ENCODE measurements around the gene SPINDOC. TPM values are rescaled to one million over a fixed set of nuclear protein-coding genes. Genes with fewer than 3 reads are reported as not detected.

Gene SPINDOC
- total and polyA plus RNA-seq, 4 donors: 7.1 to 20.6 (median 15.5) TPM

- Histone ChIP-seq H3K4me1 (ENCODE audit: control insufficient read depth in 1 of 2, insufficient read depth in 2 of 2, low read length in 2 of 2) (no peaks in the 10 kb centered on the region), H3K9me3 (ENCODE audit: control insufficient read depth, low read length) (no peaks in the 10 kb centered on the region), H3K4me3 (ENCODE audit: low read length in 2 of 2) (no peak overlapping the region), H3K36me3 (ENCODE audit: control insufficient read depth in 1 of 2, insufficient read depth in 2 of 2, low read length in 1 of 2) (no peaks in the 10 kb centered on the region), H3K27ac (ENCODE audit: low read depth in 1 of 2, low read length in 2 of 2) (no peak overlapping the region), H3K27me3 (ENCODE audit: control insufficient read depth in 1 of 2, insufficient read depth in 2 of 2, low read length in 1 of 2) (no peaks in the 10 kb centered on the region)
- DNase-seq (peak; percentile 67 to 76), ATAC-seq (ENCODE audit: low FRiP score) (no peak)
- WGBS, 2 donors: 49 to 58% methylated on average over 4 of the region's 4 CpGs
- intact Hi-C loops (cut with DNase I): no loop called here
These were observed 53.0 kb downstream of the SPINDOC start for GRCh38 chr11:63866211-63866610.

- no peaks in the 10 kb centered on the region for H3K36me3 ChIP-seq (ENCODE audit: control insufficient read depth in 1 of 2, insufficient read depth in 2 of 2, low read length in 1 of 2)
- WGBS, 2 donors: 95 to 97% methylated on average over 4 of the region's 4 CpGs
- peak in 1 of 2 donors; percentile 23 for DNase-seq
- H3K27me3 ChIP-seq (ENCODE audit: control insufficient read depth in 1 of 2, insufficient read depth in 2 of 2, low read length in 1 of 2): no peaks in the 10 kb centered on the region
- no peaks in the 10 kb centered on the region for H3K4me1 ChIP-seq (ENCODE audit: control insufficient read depth in 1 of 2, insufficient read depth in 2 of 2, low read length in 2 of 2)
- no peak for ATAC-seq (ENCODE audit: low FRiP score)
- no peak overlapping the region for H3K4me3 ChIP-seq (ENCODE audit: low read length in 2 of 2)
- intact Hi-C loops (cut with DNase I): no loop called here
- H3K27ac ChIP-seq (ENCODE audit: low read depth in 1 of 2, low read length in 2 of 2): no peak overlapping the region
- H3K9me3 ChIP-seq (ENCODE audit: control insufficient read depth, low read length): no peaks in the 10 kb centered on the region
These were observed 54.3 kb downstream of the SPINDOC start for GRCh38 chr11:63867511-63867910.

- H3K27ac ChIP-seq (ENCODE audit: low read depth in 1 of 2, low read length in 2 of 2): no peak overlapping the region
- 31 to 42% methylated on average over 9 of the region's 9 CpGs for WGBS, 2 donors
- intact Hi-C loops (cut with DNase I): no loop called here
- DNase-seq: peak in 1 of 2 donors; percentile 20
- no peaks in the 10 kb centered on the region for H3K9me3 ChIP-seq (ENCODE audit: control insufficient read depth, low read length)
- H3K4me1 ChIP-seq (ENCODE audit: control insufficient read depth in 1 of 2, insufficient read depth in 2 of 2, low read length in 2 of 2): no peaks in the 10 kb centered on the region
- H3K36me3 ChIP-seq (ENCODE audit: control insufficient read depth in 1 of 2, insufficient read depth in 2 of 2, low read length in 1 of 2): no peaks in the 10 kb centered on the region
- H3K27me3 ChIP-seq (ENCODE audit: control insufficient read depth in 1 of 2, insufficient read depth in 2 of 2, low read length in 1 of 2): no peaks in the 10 kb centered on the region
- no peak for ATAC-seq (ENCODE audit: low FRiP score)
- H3K4me3 ChIP-seq (ENCODE audit: low read length in 2 of 2): no peak overlapping the region
These were observed 55.3 kb downstream of the SPINDOC start for GRCh38 chr11:63868399-63869064.

GRCh38 chr11:63869171-63869591 lies 55.9 kb downstream of the SPINDOC start:
- peak in 1 of 2 donors; percentile 35 for DNase-seq

GRCh38 chr11:63869683-63870082 lies 56.4 kb downstream of the SPINDOC start:
- Histone ChIP-seq H3K27me3 (ENCODE audit: control insufficient read depth in 1 of 2, insufficient read depth in 2 of 2, low read length in 1 of 2) (no peaks in the 10 kb centered on the region), H3K27ac (ENCODE audit: low read depth in 1 of 2, low read length in 2 of 2) (no peak overlapping the region), H3K4me1 (ENCODE audit: control insufficient read depth in 1 of 2, insufficient read depth in 2 of 2, low read length in 2 of 2) (peaks cover 0 to 3% of the 10 kb centered on the region in 2 donors), H3K4me3 (ENCODE audit: low read length in 2 of 2) (no peak overlapping the region), H3K9me3 (ENCODE audit: control insufficient read depth, low read length) (no peaks in the 10 kb centered on the region), H3K36me3 (ENCODE audit: control insufficient read depth in 1 of 2, insufficient read depth in 2 of 2, low read length in 1 of 2) (peaks cover 0 to 2% of the 10 kb centered on the region in 2 donors)
- intact Hi-C loops (cut with DNase I): loop anchor here in 1 of 2 donors (5.0 kb wide), 2 partner anchors 32 to 48 kb away; partner anchors contain the start of genes MARK2 and RCOR2
- 82 to 85% methylated on average over 8 of the region's 8 CpGs for WGBS, 2 donors
- ATAC-seq (ENCODE audit: low FRiP score): no peak
- DNase-seq: peak in 1 of 2 donors; percentile 49

More at GRCh38 chr11:63869171-63869591, 55.9 kb downstream of the SPINDOC start:
- H3K27me3 ChIP-seq (ENCODE audit: control insufficient read depth in 1 of 2, insufficient read depth in 2 of 2, low read length in 1 of 2): no peaks in the 10 kb centered on the region
- no peaks in the 10 kb centered on the region for H3K9me3 ChIP-seq (ENCODE audit: control insufficient read depth, low read length)
- no peaks in the 10 kb centered on the region for H3K4me1 ChIP-seq (ENCODE audit: control insufficient read depth in 1 of 2, insufficient read depth in 2 of 2, low read length in 2 of 2)
- no peak for ATAC-seq (ENCODE audit: low FRiP score)
- no peak overlapping the region for H3K27ac ChIP-seq (ENCODE audit: low read depth in 1 of 2, low read length in 2 of 2)
- intact Hi-C loops (cut with DNase I): no loop called here
- H3K4me3 ChIP-seq (ENCODE audit: low read length in 2 of 2): no peak overlapping the region
- no peaks in the 10 kb centered on the region for H3K36me3 ChIP-seq (ENCODE audit: control insufficient read depth in 1 of 2, insufficient read depth in 2 of 2, low read length in 1 of 2)
- WGBS, 2 donors: 85 to 89% methylated on average over 7 of the region's 7 CpGs

- no peaks in the 10 kb centered on the region for H3K9me3 ChIP-seq (ENCODE audit: control insufficient read depth, low read length)
- 37% methylated on average over 14 of the region's 14 CpGs for WGBS, 2 donors
- no peak overlapping the region for H3K4me3 ChIP-seq (ENCODE audit: low read length in 2 of 2)
- DNase-seq (peak in 1 of 2 donors; percentile 39), ATAC-seq (ENCODE audit: low FRiP score) (no peak)
- no peaks in the 10 kb centered on the region for H3K27me3 ChIP-seq (ENCODE audit: control insufficient read depth in 1 of 2, insufficient read depth in 2 of 2, low read length in 1 of 2)
- H3K27ac ChIP-seq (ENCODE audit: low read depth in 1 of 2, low read length in 2 of 2): peak overlapping the region in 1 of 2 donors; percentile 1
- peaks cover 0 to 2% of the 10 kb centered on the region in 2 donors for H3K36me3 ChIP-seq (ENCODE audit: control insufficient read depth in 1 of 2, insufficient read depth in 2 of 2, low read length in 1 of 2)
- H3K4me1 ChIP-seq (ENCODE audit: control insufficient read depth in 1 of 2, insufficient read depth in 2 of 2, low read length in 2 of 2): peaks cover 0 to 4% of the 10 kb centered on the region in 2 donors
- intact Hi-C loops (cut with DNase I): loop anchor here in 1 of 2 donors (5.0 kb wide), 2 partner anchors 33 to 47 kb away; partner anchors contain the start of genes MARK2 and RCOR2
These were observed 57.3 kb downstream of the SPINDOC start for GRCh38 chr11:63870351-63871140.

GRCh38 chr11:63871962-63872799 lies 58.9 kb downstream of the SPINDOC start:
- peak; percentile 93 for ATAC-seq (ENCODE audit: low FRiP score)
- Histone ChIP-seq H3K27ac (ENCODE audit: low read depth in 1 of 2, low read length in 2 of 2) (peak overlapping the region in 1 of 2 donors; percentile 82), H3K4me1 (ENCODE audit: control insufficient read depth in 1 of 2, insufficient read depth in 2 of 2, low read length in 2 of 2) (peaks cover 0 to 4% of the 10 kb centered on the region in 2 donors), H3K4me3 (ENCODE audit: low read length in 2 of 2) (no peak overlapping the region), H3K9me3 (ENCODE audit: control insufficient read depth, low read length) (no peaks in the 10 kb centered on the region), H3K27me3 (ENCODE audit: control insufficient read depth in 1 of 2, insufficient read depth in 2 of 2, low read length in 1 of 2) (no peaks in the 10 kb centered on the region), H3K36me3 (ENCODE audit: control insufficient read depth in 1 of 2, insufficient read depth in 2 of 2, low read length in 1 of 2) (peaks cover 0 to 4% of the 10 kb centered on the region in 2 donors)
- DNase-seq: peak; percentile 81 to 91
- intact Hi-C loops (cut with DNase I): loop anchor here in 1 of 2 donors (5.0 kb wide), 2 partner anchors 35 to 45 kb away; partner anchors contain the start of genes MARK2 and RCOR2
- WGBS, 2 donors: 2 to 4% methylated on average over 11 of the region's 11 CpGs

- WGBS, 2 donors: 15 to 24% methylated on average over 5 of the region's 5 CpGs
- H3K9me3 ChIP-seq (ENCODE audit: control insufficient read depth, low read length): no peaks in the 10 kb centered on the region
- peak overlapping the region in 1 of 2 donors; percentile 60 for H3K27ac ChIP-seq (ENCODE audit: low read depth in 1 of 2, low read length in 2 of 2)
- H3K36me3 ChIP-seq (ENCODE audit: control insufficient read depth in 1 of 2, insufficient read depth in 2 of 2, low read length in 1 of 2): peaks cover 0 to 4% of the 10 kb centered on the region in 2 donors
- no peak overlapping the region for H3K4me3 ChIP-seq (ENCODE audit: low read length in 2 of 2)
- H3K27me3 ChIP-seq (ENCODE audit: control insufficient read depth in 1 of 2, insufficient read depth in 2 of 2, low read length in 1 of 2): no peaks in the 10 kb centered on the region
- H3K4me1 ChIP-seq (ENCODE audit: control insufficient read depth in 1 of 2, insufficient read depth in 2 of 2, low read length in 2 of 2): peaks cover 0 to 4% of the 10 kb centered on the region in 2 donors
- intact Hi-C loops (cut with DNase I): loop anchor here in 1 of 2 donors (5.0 kb wide), 2 partner anchors 35 to 45 kb away; partner anchors contain the start of genes MARK2 and RCOR2
- DNase-seq: peak in 1 of 2 donors; percentile 63
- no peak for ATAC-seq (ENCODE audit: low FRiP score)
These were observed 59.5 kb downstream of the SPINDOC start for GRCh38 chr11:63872800-63873197.

Measured in aorta (tissue), 5 donors.